Measurements from ENCODE around the gene LARP6.
"Not testable (repeated sequence)": the region's sequence is repeated elsewhere in the genome, so short reads cannot be mapped to it uniquely, and the experiment has no call there.

Gene LARP6

GRCh38 chr15:70858614-70859321, 4.8 kb upstream of the LARP6 start:
- DNase-seq = not testable (repeated sequence)

- no peak for DNase-seq
Measured at GRCh38 chr15:70857562-70858285, 3.8 kb upstream of the LARP6 start.

GRCh38 chr15:70856884-70857561, 3.1 kb upstream of the LARP6 start:
- no peak for DNase-seq

GRCh38 chr15:70856177-70856883, 2.4 kb upstream of the LARP6 start:
- no peak for DNase-seq

GRCh38 chr15:70855764-70856163, 1.8 kb upstream of the LARP6 start:
- no peak for DNase-seq

GRCh38 chr15:70854666-70854976, 664 bp upstream of the LARP6 start:
- no peak for DNase-seq

- no peak for DNase-seq
Measured at GRCh38 chr15:70853318-70853972, 512 bp downstream of the LARP6 start.

GRCh38 chr15:70852501-70853317, 1.2 kb downstream of the LARP6 start:
- no peak for DNase-seq

- no peak for DNase-seq
Measured at GRCh38 chr15:70851889-70852288, 2.1 kb downstream of the LARP6 start.

GRCh38 chr15:70845602-70846360, 8.2 kb downstream of the LARP6 start:
- DNase-seq = no peak

- DNase-seq = no peak
Measured at GRCh38 chr15:70837476-70837875, 16.5 kb downstream of the LARP6 start.

- no peak for DNase-seq
Measured at GRCh38 chr15:70835841-70836240, 18.1 kb downstream of the LARP6 start.

- no peak for DNase-seq
Measured at GRCh38 chr15:70835415-70835814, 18.5 kb downstream of the LARP6 start.

GRCh38 chr15:70834999-70835398, 19.0 kb downstream of the LARP6 start:
- DNase-seq = no peak

GRCh38 chr15:70833861-70834765, 19.8 kb downstream of the LARP6 start:
- no peak for DNase-seq

GRCh38 chr15:70833422-70833821, 20.5 kb downstream of the LARP6 start:
- DNase-seq = no peak

- no peak for DNase-seq
Measured at GRCh38 chr15:70832176-70832575, 21.8 kb downstream of the LARP6 start.

GRCh38 chr15:70831094-70831911, 22.7 kb downstream of the LARP6 start:
- no peak for DNase-seq

- no peak for DNase-seq
Measured at GRCh38 chr15:70830615-70831014, 23.3 kb downstream of the LARP6 start.
